Activated T-cell treated with anti-CD3 and anti-CD28 coated beads for 48 hours (primary cell): ENCODE data around the gene FKBP15.

Experiments
- DNase-seq: peaks from one replicate; pipeline ENCODE4 v3.0.0-alpha.2; 2020; ENCODE audit warnings: low read depth

The FKBP15 gene

GRCh38 chr9:113183956-113184488, 37.1 kb downstream of the FKBP15 start:
- no peak for DNase-seq

DNA sequence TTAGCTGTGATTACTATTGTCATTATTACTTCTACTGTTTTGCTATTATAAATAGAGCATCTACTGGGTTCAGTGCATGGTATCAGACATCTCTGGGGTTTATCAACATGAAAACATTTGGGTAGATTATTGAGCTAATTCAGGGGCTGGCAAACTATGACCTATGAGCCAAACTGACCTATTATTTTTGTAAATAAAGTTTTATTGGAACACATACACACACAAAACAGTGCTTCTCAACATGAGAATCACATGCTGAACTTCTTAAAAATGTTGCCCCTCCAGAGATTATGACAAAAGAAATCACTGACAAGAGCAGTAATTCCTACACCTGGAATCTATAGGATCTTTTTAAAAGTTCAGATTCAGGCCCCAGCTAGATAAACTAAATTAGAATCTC, 39.9 kb downstream of the FKBP15 start:
- no peak for DNase-seq

DNA sequence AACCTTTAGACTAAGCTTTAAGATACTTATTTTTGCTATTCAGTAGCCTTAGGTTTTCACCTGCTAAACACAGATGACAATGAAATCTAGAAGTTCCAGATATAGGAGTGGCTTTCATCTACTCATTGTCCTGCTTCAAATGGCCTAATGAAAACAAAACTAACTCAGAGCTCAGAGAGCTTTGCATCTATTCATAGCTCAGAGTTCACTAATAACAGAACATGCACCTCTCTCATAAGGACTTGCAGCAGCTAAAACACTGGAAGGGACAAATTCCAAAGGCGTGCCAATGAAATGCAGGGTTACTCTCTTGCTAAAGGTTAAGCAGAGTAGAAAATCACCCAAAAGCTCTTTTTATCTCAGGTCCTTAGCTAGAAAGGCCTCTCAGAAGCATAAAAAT, 41.2 kb downstream of the FKBP15 start:
- no peak for DNase-seq

DNA sequence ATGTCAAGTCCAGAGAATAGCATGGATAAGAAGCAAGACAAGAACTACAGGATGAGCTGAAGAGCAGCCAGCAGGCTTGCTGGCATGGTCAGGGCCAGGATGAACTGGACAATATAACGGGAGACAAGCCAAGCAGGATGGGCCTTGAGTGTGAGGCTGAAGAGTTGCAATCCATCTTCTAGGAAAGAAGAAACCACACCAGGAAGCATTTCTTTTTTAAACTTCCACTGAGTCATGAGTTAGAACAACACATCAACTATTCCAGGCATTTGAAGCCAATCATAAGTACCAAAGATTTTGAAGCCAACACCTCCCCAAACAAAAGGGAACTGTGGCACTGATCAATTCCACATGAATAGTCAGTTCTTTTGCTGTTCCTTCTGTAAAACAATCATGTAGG, 43.0 kb downstream of the FKBP15 start:
- no peak for DNase-seq

DNA sequence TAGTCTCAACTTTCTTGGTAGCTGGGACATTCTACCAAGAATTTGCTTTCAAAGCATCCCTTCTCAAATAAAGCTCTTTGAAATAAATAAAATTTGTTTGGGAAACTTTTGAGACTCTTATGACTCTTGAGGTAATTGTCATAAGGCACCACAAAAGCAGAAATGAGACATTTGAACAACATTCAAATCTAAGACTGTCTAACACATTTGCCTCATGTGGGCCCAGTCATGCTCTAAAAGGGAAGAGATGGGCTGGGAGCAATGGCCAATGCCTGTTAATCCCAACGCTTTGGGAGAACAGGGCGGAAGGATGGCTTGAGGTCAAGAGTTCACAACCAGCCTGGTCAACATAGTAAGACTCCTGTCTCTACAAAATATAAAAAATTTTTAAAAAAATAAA, 43.8 kb downstream of the FKBP15 start:
- DNase-seq: no peak

DNA sequence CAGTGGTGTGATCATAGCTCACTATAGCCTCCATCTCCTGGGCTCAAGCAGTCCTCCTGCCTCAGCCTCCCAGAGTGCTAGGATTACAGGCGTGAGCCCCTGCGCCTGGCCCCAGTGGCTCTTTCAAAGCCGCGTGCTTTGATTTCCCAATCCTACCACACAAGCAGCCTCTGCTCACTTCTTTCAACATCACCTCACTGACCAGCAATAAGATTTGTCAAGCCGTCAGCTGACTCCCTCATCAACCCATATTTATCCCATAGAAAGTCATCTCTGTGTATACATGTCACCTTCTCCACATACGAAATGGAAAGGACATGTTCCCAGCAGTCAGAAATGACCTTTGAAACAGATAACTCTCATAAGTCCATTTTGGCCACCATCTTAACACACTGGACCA, 44.3 kb downstream of the FKBP15 start:
- DNase-seq: no peak

DNA sequence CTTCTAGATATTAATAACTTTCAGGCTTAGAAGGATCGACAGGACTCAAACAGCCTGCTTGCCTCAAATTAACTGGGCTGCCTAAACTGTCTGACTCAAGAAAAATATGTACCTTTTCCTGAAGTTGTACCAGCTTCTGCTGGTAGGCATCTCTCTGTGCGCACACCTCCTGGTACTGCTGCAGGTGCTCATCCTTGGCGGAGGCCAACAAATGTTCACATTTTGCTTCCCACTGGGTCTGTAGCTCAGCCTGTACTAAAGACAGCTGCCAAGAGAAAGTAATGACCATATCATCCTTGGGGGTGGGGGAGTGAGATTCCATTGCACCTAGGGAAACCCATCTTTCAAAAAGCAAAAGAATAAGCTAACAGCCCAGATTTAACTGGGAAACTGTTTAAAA, 47.7 kb downstream of the FKBP15 start:
- no peak for DNase-seq

GRCh38 chr9:113168809-113169208, 52.3 kb downstream of the FKBP15 start:
- no peak for DNase-seq

DNA sequence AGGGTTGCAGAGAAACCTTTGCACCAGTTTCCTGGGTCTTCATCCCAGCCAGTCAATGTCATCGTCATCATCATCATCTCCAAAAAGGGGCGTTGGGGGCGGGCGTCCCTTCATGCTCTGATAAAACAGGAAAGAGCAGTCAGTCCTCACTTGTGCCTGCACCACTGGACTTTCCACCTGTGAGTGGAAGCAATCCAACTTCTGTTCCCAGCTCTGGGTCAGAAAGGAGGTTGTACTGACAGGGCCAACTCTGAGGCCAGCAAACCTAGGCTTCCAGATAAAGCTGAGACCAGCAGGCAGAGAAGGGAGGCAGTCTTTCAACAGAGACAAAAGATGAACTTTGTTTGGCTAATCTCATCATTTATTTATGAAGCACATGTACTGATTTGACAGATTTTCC, 55.0 kb downstream of the FKBP15 start:
- no peak for DNase-seq

GRCh38 chr9:113164536-113165300, 56.4 kb downstream of the FKBP15 start:
- no peak for DNase-seq

- DNase-seq: no peak
Observed at GRCh38 chr9:113163001-113163400, 58.1 kb downstream of the FKBP15 start.

GRCh38 chr9:113160571-113160970, 60.5 kb downstream of the FKBP15 start:
- no peak for DNase-seq

DNA sequence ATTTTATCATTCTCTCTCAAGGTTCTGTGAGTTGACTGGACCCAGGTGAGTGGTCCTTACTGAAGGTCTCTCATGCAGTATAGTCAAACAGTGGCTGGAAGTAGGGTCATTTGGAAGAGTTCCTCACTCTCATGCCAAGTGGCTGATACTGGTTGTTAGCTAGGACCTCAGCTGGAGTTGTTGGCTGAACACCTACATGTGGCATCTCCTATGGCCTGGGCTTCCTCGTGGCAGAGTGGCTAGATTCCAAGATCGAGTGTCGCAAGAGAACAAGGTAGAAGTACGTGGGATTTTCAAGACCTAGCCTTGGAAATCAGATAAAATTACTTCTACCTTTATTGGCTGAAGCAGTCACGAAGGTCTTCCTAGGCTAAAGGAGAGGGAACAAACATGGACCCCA, 62.6 kb downstream of the FKBP15 start:
- no peak for DNase-seq

DNA sequence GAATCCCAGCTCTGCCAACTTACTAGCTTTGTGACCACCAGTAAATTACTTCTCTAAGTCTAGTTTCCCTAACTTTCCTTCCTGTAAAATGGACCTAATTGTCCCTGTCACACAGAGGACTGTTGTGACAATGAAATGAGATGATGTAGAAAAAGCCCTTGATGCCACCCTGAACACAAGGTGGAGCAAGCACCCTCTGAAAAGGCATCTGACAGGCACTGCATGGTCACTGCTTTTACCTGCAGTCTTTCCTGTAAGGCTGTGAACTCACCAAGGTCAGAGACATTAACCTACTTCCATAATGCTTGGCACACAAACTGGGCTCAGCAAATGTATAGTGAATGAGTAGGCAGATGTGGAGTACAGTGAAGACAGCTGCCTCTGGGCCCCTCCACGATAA, 64.2 kb downstream of the FKBP15 start:
- no peak for DNase-seq

GRCh38 chr9:113155911-113156588, 65.0 kb downstream of the FKBP15 start:
- peak; percentile 12 for DNase-seq

DNA sequence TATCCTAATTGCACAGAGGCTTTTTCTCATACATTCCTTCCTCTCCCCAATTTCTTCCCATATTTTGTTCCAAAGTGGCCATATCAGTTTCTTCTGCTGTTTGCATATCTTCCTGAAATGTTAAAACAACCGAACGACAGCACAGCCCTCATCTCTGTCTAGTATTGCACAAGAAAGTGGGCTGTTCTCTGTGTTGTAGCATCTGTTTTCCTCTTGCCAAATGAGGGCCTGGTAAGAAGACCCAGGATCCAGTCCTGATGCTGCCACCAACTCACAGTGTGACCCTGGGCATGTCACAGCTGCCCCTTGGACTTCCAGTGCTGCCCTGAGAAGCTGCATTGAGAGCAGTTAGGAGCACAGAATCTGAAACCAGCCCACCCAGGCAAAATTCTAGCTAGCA, 66.1 kb downstream of the FKBP15 start:
- DNase-seq: no peak

GRCh38 chr9:113154471-113154870, 66.6 kb downstream of the FKBP15 start:
- no peak for DNase-seq

DNA sequence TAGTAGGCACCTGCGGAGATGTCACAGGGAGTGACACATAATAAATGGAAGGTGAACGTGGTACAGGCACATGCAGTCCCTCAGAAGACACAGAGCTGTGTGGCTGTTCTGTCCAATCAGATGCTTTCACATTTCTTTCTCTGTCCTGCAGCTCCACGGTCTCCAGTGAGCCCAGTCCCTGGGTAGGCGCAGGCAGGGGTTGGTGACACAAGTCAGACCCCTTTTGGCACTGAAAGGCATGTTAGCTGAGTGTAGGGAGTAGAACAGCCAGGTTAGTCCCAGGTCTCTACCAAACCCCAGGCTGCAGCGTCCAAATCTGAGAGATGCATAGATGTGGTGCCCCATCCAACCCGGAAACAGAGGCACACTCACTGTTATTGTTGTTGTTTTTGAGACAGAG, 67.5 kb downstream of the FKBP15 start:
- DNase-seq: no peak

- no peak for DNase-seq
Observed at GRCh38 chr9:113152699-113153098, 68.4 kb downstream of the FKBP15 start.

DNA sequence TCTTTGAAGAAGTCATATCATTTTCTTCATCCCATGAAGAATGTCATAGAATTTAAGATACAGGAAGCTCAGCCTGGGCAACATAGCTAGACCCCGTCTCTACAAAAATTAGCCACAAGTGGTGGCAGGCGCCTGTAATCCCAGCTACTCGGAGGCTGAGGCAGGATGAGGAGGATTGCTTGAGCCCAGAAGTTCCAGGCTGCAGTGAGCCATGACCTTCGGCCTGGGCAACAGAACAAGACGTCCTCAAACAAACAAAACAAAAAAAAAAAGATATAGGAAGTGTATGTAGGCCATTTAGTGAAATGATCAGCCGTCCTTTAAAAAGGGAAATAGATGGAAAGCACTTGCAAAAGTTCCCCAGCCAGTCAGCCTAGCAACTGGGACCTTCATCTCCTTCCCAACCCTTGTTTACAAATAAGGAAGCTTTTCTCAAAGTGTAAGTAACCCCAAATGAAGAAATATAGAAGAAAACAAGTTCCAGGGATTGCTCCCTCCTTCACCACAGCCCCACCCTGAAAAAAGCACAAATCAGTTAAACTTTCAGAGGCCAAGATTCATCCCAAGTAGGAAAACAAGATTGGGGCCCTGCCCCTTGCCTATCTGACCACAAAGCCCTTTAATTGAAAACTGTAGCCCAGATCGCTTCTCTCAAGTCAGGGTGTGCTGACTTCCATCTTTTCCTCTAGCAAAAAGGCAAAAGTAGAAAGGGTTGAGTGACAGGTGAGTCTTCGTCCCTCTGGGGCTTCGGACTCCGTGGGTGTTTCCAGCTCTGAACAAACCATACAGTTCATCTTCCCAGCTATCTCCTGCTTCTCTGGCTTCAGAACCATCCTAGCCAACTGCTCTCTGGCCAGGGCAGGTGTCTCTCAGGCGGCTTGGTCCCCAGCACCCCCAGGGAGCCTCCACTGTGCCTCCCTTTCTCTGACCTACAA, 69.1 kb downstream of the FKBP15 start:
- no peak for DNase-seq

- peak; percentile 90 for DNase-seq
Observed at GRCh38 chr9:113150670-113151611, 70.1 kb downstream of the FKBP15 start, which contains the start of gene SLC31A2. Gene SLC31A2, plus strand, starts transcription at chr9:113151007. Its CDS starts 68 bp downstream, at chr9:113151075.
